HepG2 (cell line): Measurements from ENCODE around the gene PARD3. TPM values are rescaled to one million over a fixed set of nuclear protein-coding genes. Genes with fewer than 3 reads are reported as not detected.

Experiments used
- ATAC-seq: fragments of 200-7000 bp; cut with Tn5 transposase; 3 replicates; pipeline ENCODE4 v1.9.1; 2020; ENCODE audit warnings: mild to moderate bottlenecking, moderate library complexity
- BruUV-seq: library from RNA; stranded (reverse); fragments of 400-500 nt; replicated peaks from 2 replicates; lab custom pipeline; 2021; lab: Mats Ljungman, UMichigan
- CTCF ChIA-PET: fragments of 300-600 bp; formaldehyde crosslinking; extraction: SDS; loops from one replicate; lab custom pipeline; 2021; ENCODE audit warnings: low total read pairs, inconsistent platforms, low intra/inter-chr PET ratio; lab: Yijun Ruan, JAX
- POLR2A ChIA-PET: fragments of 350-600 bp; sonication (Branson Sonifier 250); formaldehyde crosslinking; loops from one replicate; lab custom pipeline; 2020; ENCODE audit warnings: antibody characterized with exemption, inconsistent platforms; lab: Yijun Ruan, JAX
- DNase-seq: peaks from one replicate; pipeline ENCODE4 v3.0.0-alpha.2; 2015; ENCODE audit warnings: low spot score
- FAIRE-seq: peaks from 3 replicates; lab custom pipeline; 2011; peaks lifted over from hg19 to GRCh38; lab: Jason Lieb, UNC
- H2AFZ ChIP-seq: one replicate; pipeline ENCODE4 v1.6.1; 2011; ENCODE audit warnings: low read length, inconsistent platforms
- H3K27ac ChIP-seq: fragments of 300-600 bp; 3 replicates; pipeline ENCODE4 v1.8.0; 2011; ENCODE audit warnings: mixed run types, mild to moderate bottlenecking, mixed read lengths, low read length, inconsistent platforms; ENCODE audit not compliant: insufficient read depth; ENCODE audit errors: extremely low read length
- H3K27me3 ChIP-seq, 2 experiments: fragments of 200-600 bp in 1 of 2; 2 replicates in 1 of 2; 3 replicates in 1 of 2; pipeline versions ENCODE4 v1.6.0 to v1.8.0; 2011; ENCODE audit warnings: low read length in 2 of 2, mild to moderate bottlenecking in 2 of 2, moderate library complexity in 2 of 2, inconsistent platforms in 1 of 2; ENCODE audit not compliant: insufficient read depth in 2 of 2, control insufficient read depth in 1 of 2
- H3K36me3 ChIP-seq, 2 experiments: fragments of 200-600 bp in 1 of 2; replicated peaks in 1 of 2; 2 replicates in 1 of 2; 3 replicates in 1 of 2; pipeline versions ENCODE4 v1.5.1 to v1.8.0; 2011; ENCODE audit warnings: low read length in 2 of 2, inconsistent platforms in 1 of 2; ENCODE audit not compliant: insufficient read depth in 2 of 2, control insufficient read depth in 1 of 2
- H3K4me1 ChIP-seq: 2 replicates; pipeline ENCODE4 v1.5.1; 2012; ENCODE audit warnings: low read length, inconsistent platforms; ENCODE audit not compliant: insufficient read depth
- H3K4me2 ChIP-seq: 2 replicates; pipeline ENCODE4 v1.6.0; 2011; ENCODE audit warnings: low read depth, low read length, inconsistent platforms
- H3K4me3 ChIP-seq, 3 experiments: fragments of 200-600 bp in 1 of 3; sonication (generic), shearing (Covaris generic) in 1 of 3; replicated peaks in 1 of 3; 2 replicates each; pipeline ENCODE4 v1.5.1; 2011 to 2016; ENCODE audit warnings: low read length in 3 of 3, inconsistent platforms in 2 of 3, low read depth in 2 of 3, mild to moderate bottlenecking in 2 of 3, control low read depth in 1 of 3, mixed read lengths in 1 of 3; ENCODE audit not compliant: insufficient read depth in 1 of 3
- H3K79me2 ChIP-seq: one replicate; pipeline ENCODE4 v1.6.1; 2011; ENCODE audit warnings: low read length, inconsistent platforms; ENCODE audit not compliant: insufficient read depth
- H3K9ac ChIP-seq: 2 replicates; pipeline ENCODE4 v1.6.0; 2011; ENCODE audit warnings: mild to moderate bottlenecking, low read depth, low read length, inconsistent platforms; ENCODE audit not compliant: insufficient read depth
- H3K9me3 ChIP-seq: 2 replicates; pipeline ENCODE4 v1.5.1; 2012; ENCODE audit warnings: mild to moderate bottlenecking, low read length
- H4K20me1 ChIP-seq: 2 replicates; pipeline ENCODE4 v1.6.0; 2011; ENCODE audit warnings: inconsistent platforms, mild to moderate bottlenecking, low read length, moderate library complexity; ENCODE audit not compliant: insufficient read depth
- HMGA1 ChIP-seq: sonication (generic); formaldehyde crosslinking; conservative IDR thresholded peaks from 2 replicates; pipeline ENCODE4 v1.4.0; 2020; ENCODE audit warnings: missing genetic modification reagents
- NRL ChIP-seq: sonication (generic); formaldehyde crosslinking; IDR thresholded peaks from 2 replicates; pipeline ENCODE4 v1.5.0; 2020; ENCODE audit warnings: missing genetic modification reagents, mild to moderate bottlenecking, moderate library complexity, borderline replicate concordance
- SIX1 ChIP-seq: sonication (generic); formaldehyde crosslinking; IDR thresholded peaks from 2 replicates; pipeline ENCODE4 v1.4.0; 2020; ENCODE audit warnings: missing genetic modification reagents, borderline replicate concordance
- SP1 ChIP-seq, 2 experiments: fragments of 450-650 bp in 1 of 2; sonication (generic) in 1 of 2; formaldehyde crosslinking in 1 of 2; IDR thresholded peaks; 2 replicates each; pipeline versions ENCODE4 v1.4.0 to v1.6.1; 2016 to 2020; ENCODE audit warnings: missing genetic modification reagents in 1 of 2
- SPEN ChIP-seq: sonication (generic); formaldehyde crosslinking; IDR thresholded peaks from 2 replicates; pipeline ENCODE4 v1.5.1; 2020; ENCODE audit warnings: low read depth, mild to moderate bottlenecking, missing genetic modification reagents
- TBX2 ChIP-seq: sonication (generic); formaldehyde crosslinking; IDR thresholded peaks from 2 replicates; pipeline ENCODE4 v1.5.0; 2020; ENCODE audit warnings: missing genetic modification reagents, mild to moderate bottlenecking, borderline replicate concordance
- ZFYVE20 ChIP-seq: sonication (generic); formaldehyde crosslinking; IDR thresholded peaks from 2 replicates; pipeline ENCODE4 v1.8.0; 2023; ENCODE audit warnings: low read depth, mild to moderate bottlenecking, moderate library complexity, missing genetic modification reagents, borderline replicate concordance
- ZNF292 ChIP-seq: sonication (generic); formaldehyde crosslinking; IDR thresholded peaks from 2 replicates; pipeline ENCODE4 v1.8.1; 2022; ENCODE audit warnings: mild to moderate bottlenecking, low read depth, missing genetic modification reagents, borderline replicate concordance
- ZNF326 ChIP-seq: sonication (generic); formaldehyde crosslinking; IDR thresholded peaks from 2 replicates; pipeline ENCODE4 v1.4.0; 2020; ENCODE audit warnings: missing genetic modification reagents, borderline replicate concordance
- ZNF577 ChIP-seq: sonication (generic); formaldehyde crosslinking; IDR thresholded peaks from 2 replicates; pipeline ENCODE4 v1.4.0; 2020; ENCODE audit warnings: mild to moderate bottlenecking, low read depth, missing genetic modification reagents, borderline replicate concordance
- WGBS: methylation state at CpG from one replicate; pipeline ENCODE4 v1.1.6; 2017; ENCODE audit warnings: low lambda C conversion rate; 5-methylcytosine and 5-hydroxymethylcytosine counted together
- in situ Hi-C: cut with HindIII; loops from 2 replicates; pipeline ENCODE4 v1.10.0; 2017; ENCODE audit warnings: low pct_unique_long_range_greater_than_20kb; ENCODE audit not compliant: extremely low pct_ligation_motif_present
- intact Hi-C: fragments of 100-400 bp; cut with micrococcal nuclease; formaldehyde crosslinking; loops from one replicate; pipeline ENCODE4 v1.10.0; 2022; ENCODE audit not compliant: unreplicated experiment
- polyA plus RNA-seq, 8 experiments: library from polyadenylated mRNA; depleted of rRNA in 3 of 8; stranded (reverse) in 7 of 8; unstranded in 1 of 8; fragments of >200 nt; fragmentation: Illumina TruSeq in 4 of 8; extraction: Trizol in 4 of 8; gene quantifications; 2 replicates each; pipeline versions ENCODE4 v1.2.1 to v1.2.3, GENCODE V29; 2011 to 2016; ENCODE audit warnings: low read depth in 4 of 8, missing spikeins in 1 of 8, mixed read lengths in 1 of 8; ENCODE audit not compliant: insufficient read depth in 1 of 8
- total RNA-seq, 5 experiments: library from RNA; depleted of rRNA; stranded (reverse); fragments of >200 nt; fragmentation: Illumina TruSeq; extraction: Trizol; gene quantifications; 2 replicates each; pipeline ENCODE4 v1.2.3, GENCODE V29; 2016; ENCODE audit warnings: low read depth in 1 of 5
- TF ChIP-seq, protein P1 (sequence below): fragments of 450-650 bp; IDR thresholded peaks from 2 replicates; pipeline ENCODE4 v1.6.1; 2017
- TF ChIP-seq, protein P2 (sequence below), 2 experiments: sonication (generic) in 1 of 2; formaldehyde crosslinking in 1 of 2; IDR thresholded peaks; 2 replicates each; pipeline versions ENCODE4 v1.4.0 to v1.6.1; 2018 to 2020; ENCODE audit warnings: missing genetic modification reagents in 2 of 2, borderline replicate concordance in 1 of 2, low read depth in 1 of 2, mild to moderate bottlenecking in 1 of 2, missing biosample characterization in 1 of 2
- TF ChIP-seq, protein P3 (sequence below): sonication (generic); formaldehyde crosslinking; conservative IDR thresholded peaks from 2 replicates; pipeline ENCODE4 v1.4.0; 2020; ENCODE audit warnings: missing genetic modification reagents

The PARD3 gene
- total and polyA plus RNA-seq, 2 of the 13 experiments (the other 11 are each of a cell fraction or from before 2014, with no cell fraction given), result 40.9 to 60.0 TPM

DNA sequence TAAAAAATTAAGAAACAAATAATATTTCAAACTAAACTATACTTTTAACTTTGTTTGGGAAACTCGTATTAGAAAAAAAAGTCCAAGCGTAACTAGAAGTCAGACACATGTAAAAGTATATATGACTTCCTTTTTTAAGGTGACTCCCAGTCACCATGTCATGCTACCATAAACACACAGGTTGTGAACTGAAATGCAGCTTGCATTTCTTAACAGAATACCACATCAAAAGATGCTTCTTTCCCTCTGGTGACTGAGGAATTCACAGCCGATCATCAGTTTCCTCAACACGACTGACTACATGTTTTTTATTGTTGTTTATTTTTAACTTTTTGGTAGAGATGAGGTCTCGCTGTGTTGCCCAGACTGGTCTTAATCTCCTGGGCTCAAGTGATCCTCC is 445.0 kb downstream of the PARD3 start (continued):
- TF ChIP-seq NRL, result no peak

DNA sequence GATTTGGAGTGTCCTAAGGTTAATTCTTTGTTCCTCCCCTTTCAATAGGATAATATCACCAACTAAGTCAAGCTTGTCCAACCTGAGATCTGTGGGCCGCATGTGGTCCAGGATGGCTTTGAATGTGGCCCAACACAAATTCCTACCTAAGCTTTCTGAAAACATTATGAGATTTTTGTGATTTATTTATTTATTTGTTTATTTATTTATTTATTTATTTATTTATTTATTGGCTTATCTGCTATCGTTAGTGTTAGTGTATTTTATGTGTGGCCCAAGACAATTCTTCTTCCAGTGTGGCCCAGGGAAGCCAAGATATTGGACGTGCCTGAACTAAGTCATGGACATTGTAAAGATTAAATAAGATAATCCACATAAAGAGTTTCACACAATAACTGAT is 446.0 kb downstream of the PARD3 start:
- Histone ChIP-seq H2AFZ (no peak overlapping the region), H3K27me3 (no peaks in the 10 kb centered on the region), H3K9ac (no peak overlapping the region), H3K79me2 (no peaks in the 10 kb centered on the region), H4K20me1 (no peaks in the 10 kb centered on the region), H3K4me2 (no peak overlapping the region), H3K27ac (no peak overlapping the region), H3K36me3 (peaks cover 1 to 19% of the 10 kb centered on the region in 2 experiments; a peak in 2 of 5 replicates), H3K9me3 (no peaks in the 10 kb centered on the region), H3K4me1 (peaks cover 10% of the 10 kb centered on the region), H3K4me3 (no peak overlapping the region)
- ATAC-seq, result no peak
- CTCF ChIA-PET, result no interaction called here
- in situ Hi-C loops, result no loop called here
- DNase-seq, result no peak
- TF ChIP-seq ZNF326 (no peak), ZNF577 (CRISPR knock-in tag) (no peak), SP1 (IDR thresholded peaks at IDR 0.05) (no peak), SP1 (CRISPR knock-in tag; IDR thresholded peaks at IDR 0.05) (no peak), ZFYVE20 (CRISPR knock-in tag) (no peak), SPEN (CRISPR knock-in tag) (no peak), HMGA1 (CRISPR knock-in tag) (no peak), SIX1 (CRISPR knock-in tag) (no peak), ZNF292 (CRISPR knock-in tag) (no peak), TBX2 (no peak)
- TF ChIP-seq, protein P1, sequence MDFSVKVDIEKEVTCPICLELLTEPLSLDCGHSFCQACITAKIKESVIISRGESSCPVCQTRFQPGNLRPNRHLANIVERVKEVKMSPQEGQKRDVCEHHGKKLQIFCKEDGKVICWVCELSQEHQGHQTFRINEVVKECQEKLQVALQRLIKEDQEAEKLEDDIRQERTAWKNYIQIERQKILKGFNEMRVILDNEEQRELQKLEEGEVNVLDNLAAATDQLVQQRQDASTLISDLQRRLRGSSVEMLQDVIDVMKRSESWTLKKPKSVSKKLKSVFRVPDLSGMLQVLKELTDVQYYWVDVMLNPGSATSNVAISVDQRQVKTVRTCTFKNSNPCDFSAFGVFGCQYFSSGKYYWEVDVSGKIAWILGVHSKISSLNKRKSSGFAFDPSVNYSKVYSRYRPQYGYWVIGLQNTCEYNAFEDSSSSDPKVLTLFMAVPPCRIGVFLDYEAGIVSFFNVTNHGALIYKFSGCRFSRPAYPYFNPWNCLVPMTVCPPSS, result no peak
- TF ChIP-seq, protein P2, sequence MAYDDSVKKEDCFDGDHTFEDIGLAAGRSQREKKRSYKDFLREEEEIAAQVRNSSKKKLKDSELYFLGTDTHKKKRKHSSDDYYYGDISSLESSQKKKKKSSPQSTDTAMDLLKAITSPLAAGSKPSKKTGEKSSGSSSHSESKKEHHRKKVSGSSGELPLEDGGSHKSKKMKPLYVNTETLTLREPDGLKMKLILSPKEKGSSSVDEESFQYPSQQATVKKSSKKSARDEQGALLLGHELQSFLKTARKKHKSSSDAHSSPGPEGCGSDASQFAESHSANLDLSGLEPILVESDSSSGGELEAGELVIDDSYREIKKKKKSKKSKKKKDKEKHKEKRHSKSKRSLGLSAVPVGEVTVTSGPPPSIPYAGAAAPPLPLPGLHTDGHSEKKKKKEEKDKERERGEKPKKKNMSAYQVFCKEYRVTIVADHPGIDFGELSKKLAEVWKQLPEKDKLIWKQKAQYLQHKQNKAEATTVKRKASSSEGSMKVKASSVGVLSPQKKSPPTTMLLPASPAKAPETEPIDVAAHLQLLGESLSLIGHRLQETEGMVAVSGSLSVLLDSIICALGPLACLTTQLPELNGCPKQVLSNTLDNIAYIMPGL (CRISPR knock-in tag; IDR thresholded peaks at IDR 0.05; ENCODE audit: borderline replicate concordance in 1 of 2, low read depth in 1 of 2), result no peak
- TF ChIP-seq, protein P3, sequence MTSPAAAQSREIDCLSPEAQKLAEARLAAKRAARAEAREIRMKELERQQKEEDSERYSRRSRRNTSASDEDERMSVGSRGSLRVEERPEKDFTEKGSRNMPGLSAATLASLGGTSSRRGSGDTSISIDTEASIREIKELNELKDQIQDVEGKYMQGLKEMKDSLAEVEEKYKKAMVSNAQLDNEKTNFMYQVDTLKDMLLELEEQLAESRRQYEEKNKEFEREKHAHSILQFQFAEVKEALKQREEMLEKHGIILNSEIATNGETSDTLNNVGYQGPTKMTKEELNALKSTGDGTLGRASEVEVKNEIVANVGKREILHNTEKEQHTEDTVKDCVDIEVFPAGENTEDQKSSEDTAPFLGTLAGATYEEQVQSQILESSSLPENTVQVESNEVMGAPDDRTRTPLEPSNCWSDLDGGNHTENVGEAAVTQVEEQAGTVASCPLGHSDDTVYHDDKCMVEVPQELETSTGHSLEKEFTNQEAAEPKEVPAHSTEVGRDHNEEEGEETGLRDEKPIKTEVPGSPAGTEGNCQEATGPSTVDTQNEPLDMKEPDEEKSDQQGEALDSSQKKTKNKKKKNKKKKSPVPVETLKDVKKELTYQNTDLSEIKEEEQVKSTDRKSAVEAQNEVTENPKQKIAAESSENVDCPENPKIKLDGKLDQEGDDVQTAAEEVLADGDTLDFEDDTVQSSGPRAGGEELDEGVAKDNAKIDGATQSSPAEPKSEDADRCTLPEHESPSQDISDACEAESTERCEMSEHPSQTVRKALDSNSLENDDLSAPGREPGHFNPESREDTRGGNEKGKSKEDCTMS (CRISPR knock-in tag), result no peak
- FAIRE-seq, result no peak
- intact Hi-C loops, result no loop called here
- WGBS, result 98% methylated on average over 3 of the region's 3 CpGs
- BruUV-seq, result no TSS peak
- POLR2A ChIA-PET, result no interaction called here
